T-helper 2 cell treated with Interferon-gamma antibody and Interleukin-4, amounts not matched to agents 100 ng/mL and 5 ng/mL, for 36 hours (primary cell): Measurements from ENCODE around the gene DLG1. TPM values are rescaled to one million over a fixed set of nuclear protein-coding genes. Genes with fewer than 3 reads are reported as not detected.
"Not testable (repeated sequence)": the region's sequence is repeated elsewhere in the genome, so short reads cannot be mapped to it uniquely, and the experiment has no call there.

ENCODE experiments used
- intact Hi-C: fragments of 100-400 bp; cut with micrococcal nuclease; formaldehyde crosslinking; loops from one replicate; pipeline ENCODE4 v1.15.1; 2023
- total RNA-seq: library from RNA; stranded (reverse); gene quantifications from 2 replicates; pipeline ENCODE4 v1.2.3, GENCODE V29; 2022

DLG1 gene
- total RNA-seq, 1 donor from 2014 or later = 72.5 TPM

DNA sequence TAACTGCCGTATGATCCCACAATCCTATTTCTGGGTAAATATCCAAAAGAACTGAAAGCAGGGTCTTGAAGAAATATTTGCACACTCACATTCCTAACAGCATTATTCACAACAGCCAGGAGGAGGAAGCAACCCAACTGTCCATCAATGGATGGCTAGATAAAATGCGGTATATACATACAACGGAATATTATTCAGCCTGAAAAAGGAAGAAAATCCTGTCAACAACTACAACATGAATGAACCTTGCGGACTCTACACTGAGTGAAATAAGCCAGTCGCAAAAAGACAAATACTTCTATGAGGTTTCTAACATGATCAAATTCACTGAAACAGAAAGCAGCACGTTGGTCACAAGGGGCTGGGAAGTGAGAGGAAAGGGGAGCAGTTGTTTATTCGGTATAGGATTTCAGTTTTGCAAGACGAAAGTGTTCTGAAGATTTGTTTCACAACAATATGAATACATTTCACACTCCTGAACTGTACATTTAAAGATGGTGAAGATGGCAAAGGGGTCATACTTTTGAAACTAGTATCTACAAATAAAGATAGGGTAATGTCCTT is 6.2 kb downstream of the DLG1 start:
- intact Hi-C loops = no loop called here

DNA sequence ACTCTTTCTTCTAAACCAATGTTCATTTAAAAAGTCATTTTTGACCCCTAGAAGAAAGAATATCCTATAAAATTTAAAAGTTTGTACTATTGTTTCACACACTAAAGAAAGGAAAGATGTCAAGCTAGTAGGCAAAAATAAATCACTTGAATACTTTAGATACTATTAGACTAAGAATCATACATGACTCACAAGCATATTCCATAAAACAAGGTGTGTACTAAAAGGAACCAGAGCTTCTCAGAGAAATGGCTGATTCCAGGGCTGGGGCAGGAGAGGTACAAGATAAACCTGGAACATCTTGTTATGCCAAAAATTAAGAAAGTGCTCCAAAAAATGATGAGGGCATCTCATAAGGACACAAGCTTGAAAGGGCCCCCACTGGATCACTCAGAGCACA is 8.7 kb downstream of the DLG1 start:
- intact Hi-C loops = no loop called here

DNA sequence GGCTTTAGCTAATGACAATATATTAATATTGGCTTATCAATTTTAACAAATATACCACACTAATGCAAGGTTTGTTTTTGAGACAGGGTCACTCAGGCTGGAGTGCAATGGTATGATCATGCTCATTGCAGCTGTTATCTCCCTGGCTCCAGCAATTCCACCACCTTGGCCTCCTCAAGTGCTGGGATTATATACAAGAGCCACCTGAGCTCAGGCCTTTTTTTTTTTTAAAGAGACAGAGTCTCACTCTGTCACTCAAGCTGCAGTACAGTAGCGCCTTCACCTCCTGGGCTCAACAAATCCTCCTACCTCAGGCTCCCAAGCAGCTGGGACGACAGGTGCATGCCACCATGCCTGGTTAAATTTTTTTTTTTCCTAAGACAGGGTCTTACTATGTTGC is 11.7 kb downstream of the DLG1 start:
- intact Hi-C loops = no loop called here

GRCh38 chr3:197285557-197285956 is 12.9 kb downstream of the DLG1 start:
- intact Hi-C loops = no loop called here

GRCh38 chr3:197283045-197283444 is 15.4 kb downstream of the DLG1 start:
- intact Hi-C loops = no loop called here

DNA sequence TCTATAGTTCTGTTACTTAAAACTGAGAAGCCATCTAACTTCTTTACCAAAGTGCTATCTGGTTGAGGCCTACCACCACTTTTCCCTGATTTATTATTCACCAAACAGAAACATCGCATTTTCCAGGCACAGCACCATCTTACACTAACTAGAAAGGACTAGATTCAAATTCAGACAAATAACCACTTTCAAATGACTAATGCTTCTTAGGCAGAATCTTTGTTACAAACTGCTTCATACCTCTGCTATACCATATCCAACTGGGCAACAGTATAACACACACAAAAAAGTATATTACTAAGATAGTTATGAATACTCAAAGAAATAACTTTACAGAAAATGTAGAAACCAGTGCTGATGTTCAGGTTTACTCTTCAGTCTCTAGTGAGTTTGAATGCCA is 16.6 kb downstream of the DLG1 start:
- intact Hi-C loops = no loop called here

GRCh38 chr3:197280156-197280555 is 18.3 kb downstream of the DLG1 start:
- intact Hi-C loops = no loop called here

DNA sequence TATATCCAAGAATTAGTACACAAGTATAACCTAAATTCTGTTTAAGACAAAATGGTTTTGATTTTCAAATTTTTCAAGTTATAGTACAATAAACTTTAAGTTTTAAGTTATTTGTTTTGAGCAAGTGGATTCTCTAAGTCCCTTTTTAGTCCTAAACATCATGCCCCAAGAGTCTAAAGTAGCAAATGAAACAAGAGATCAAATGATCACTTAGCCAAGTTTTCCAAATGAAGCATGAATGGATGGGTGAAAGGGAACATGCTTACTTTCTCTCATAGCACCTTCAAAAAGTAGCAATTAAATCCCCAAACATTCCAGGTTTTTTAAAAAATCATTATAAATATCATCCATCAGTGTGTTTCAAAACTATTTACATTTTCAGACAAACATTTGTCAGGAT is 19.5 kb downstream of the DLG1 start:
- intact Hi-C loops = no loop called here

DNA sequence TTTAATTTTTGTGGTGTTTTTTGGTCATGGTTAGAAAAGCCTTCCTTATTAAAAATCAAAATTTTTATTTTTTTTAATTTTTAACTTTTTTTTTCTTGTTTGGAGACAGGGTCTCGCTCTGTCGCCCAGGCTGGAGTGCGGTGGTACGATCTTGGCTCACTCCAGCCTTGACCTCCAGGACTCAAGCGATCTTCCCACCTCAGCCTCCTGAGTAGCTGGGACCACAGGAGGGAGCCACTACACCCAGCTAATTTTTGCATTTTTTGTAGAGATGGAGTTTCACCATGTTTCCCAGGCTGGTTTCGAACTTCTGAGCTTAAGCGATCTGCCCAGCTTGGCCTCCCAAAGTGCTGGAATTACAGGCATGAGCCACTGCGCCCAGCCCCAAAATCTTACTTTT is 21.6 kb downstream of the DLG1 start:
- intact Hi-C loops = not testable (repeated sequence)

DNA sequence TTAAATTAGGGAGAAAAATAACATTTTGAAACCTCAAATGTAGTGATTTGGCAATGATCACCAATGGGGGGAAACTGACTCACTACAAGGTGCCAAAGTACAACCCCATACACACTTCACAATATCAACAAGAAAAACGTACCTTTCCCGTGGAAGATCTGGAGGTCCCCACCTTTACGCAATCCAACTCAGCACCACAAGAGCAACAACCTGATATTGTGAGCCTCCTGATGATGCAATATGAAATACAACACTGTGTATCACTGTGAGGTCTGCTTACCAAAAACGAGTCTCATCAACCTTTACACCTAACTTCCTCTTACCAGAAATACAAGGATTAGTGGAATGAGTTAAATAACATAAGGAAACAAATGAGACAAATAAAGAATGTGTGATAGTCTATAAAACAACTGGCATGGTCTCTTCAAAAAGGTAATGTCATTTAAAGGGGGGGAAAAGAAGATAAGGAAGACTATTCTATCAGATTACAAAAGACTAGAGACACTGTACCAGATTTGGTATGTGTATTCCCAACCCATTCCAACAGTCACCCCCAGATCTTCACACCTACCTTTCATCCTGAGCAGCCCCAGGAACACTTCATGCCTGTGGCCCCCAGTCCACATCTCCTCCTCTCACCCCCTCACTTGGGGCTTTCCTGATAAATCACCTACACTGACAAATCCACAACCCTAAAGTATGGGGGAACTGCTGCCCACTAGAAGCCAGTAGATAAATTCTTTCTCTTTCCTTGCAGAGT is 27.7 kb downstream of the DLG1 start:
- intact Hi-C loops = no loop called here

- intact Hi-C loops = no loop called here
These were observed 29.4 kb downstream of the DLG1 start for GRCh38 chr3:197269024-197269423.

- intact Hi-C loops = no loop called here
These were observed 30.1 kb downstream of the DLG1 start for GRCh38 chr3:197268294-197268693.

GRCh38 chr3:197266331-197266730 is 32.1 kb downstream of the DLG1 start:
- intact Hi-C loops = no loop called here

DNA sequence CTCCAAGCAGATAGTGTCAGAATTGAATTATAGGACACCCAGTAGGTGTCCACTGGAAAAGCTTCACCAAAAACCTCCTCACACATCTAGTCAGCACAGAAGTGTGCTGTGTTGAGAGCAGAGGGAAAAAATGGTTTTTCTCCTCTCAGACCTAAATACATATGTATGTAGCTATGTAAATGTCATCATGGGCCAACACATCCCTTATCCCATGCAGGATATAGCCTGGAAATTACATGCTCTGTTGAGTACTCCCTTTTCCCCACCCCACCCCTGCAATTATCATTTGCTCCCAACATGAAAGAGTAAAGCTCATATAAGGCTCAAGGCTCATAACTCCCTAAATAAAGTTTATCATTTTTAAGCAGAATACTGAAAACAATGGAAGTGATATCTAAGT is 35.7 kb downstream of the DLG1 start:
- intact Hi-C loops = no loop called here

- intact Hi-C loops = no loop called here
These were observed 37.3 kb downstream of the DLG1 start for GRCh38 chr3:197261164-197261509.

- intact Hi-C loops = no loop called here
These were observed 37.8 kb downstream of the DLG1 start for GRCh38 chr3:197260491-197261163.

DNA sequence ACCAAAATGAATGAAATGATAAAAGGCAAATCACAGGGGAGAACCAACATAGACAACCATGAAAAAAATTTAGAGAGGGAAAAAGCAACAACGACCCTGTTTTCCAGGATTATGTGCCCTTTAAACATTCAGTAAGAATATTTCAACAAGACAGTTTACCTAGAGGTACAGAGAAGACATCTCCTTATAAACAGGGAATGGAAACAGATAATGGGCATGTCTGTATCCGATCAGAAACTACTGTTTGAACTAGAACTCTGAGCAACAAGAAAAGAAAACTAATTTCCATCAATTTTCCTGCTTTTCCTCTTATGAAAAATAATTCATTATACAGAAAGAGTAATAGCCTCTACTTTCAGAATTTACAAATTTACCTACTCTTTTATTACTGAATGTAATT is 39.3 kb downstream of the DLG1 start:
- intact Hi-C loops = no loop called here

DNA sequence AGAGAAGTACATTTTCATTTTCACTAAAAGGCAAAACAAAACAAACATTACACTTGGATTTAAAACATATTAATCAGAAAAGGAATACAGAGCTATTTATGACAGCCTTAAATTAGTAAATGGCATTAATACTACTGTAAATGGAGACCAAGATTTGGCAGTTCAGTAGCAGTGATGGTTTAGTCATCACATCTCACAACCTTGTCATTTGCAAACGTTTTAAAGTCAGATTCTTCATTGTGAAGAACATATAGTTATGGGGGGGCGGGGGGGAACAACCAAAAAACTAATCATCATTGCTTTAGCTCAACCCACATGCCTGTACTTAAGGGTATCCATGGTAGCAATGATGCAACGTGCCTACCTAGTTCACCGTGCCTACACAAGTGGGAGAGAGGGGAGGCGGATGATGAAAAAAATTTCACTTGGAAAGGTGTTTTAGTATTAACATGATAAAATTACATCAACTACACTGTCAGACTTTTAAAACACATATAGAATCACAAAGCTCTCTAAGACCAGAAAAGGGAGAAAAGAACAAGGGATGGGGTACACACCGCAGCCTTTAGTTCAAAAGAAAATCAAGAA is 40.1 kb downstream of the DLG1 start:
- intact Hi-C loops = no loop called here

GRCh38 chr3:197257711-197258110 is 40.7 kb downstream of the DLG1 start:
- intact Hi-C loops = loop anchor here (2.0 kb wide), 2 partner anchors 199 to 253 kb away; no protein-coding TSS in a partner anchor

GRCh38 chr3:197256836-197257444 is 41.5 kb downstream of the DLG1 start:
- intact Hi-C loops = loop anchor here (2.0 kb wide), 2 partner anchors 200 to 254 kb away; no protein-coding TSS in a partner anchor

GRCh38 chr3:197256104-197256503 is 42.3 kb downstream of the DLG1 start:
- intact Hi-C loops = loop anchor here (2.0 kb wide), 2 partner anchors 201 to 255 kb away; no protein-coding TSS in a partner anchor
